Activated CD8-positive, alpha-beta memory T cell treated with anti-CD3 and anti-CD28 coated beads, Interleukin-2, amount 50 U/mL, for 4 hours (primary cell): ENCODE results near the gene GGA1.

ENCODE experiments used
- DNase-seq: peaks from one replicate; pipeline ENCODE4 v3.0.0-alpha.2; 2020

The GGA1 gene

GRCh38 chr22:37676736-37677492 lies 68.3 kb downstream of the GGA1 start:
- peak; percentile 94 for DNase-seq

- DNase-seq = no peak
Measured at GRCh38 chr22:37677493-37677974, 68.9 kb downstream of the GGA1 start.

- DNase-seq = no peak
Measured at GRCh38 chr22:37678372-37678771, 69.7 kb downstream of the GGA1 start.

GRCh38 chr22:37679670-37680069 lies 71.0 kb downstream of the GGA1 start:
- DNase-seq = no peak

- DNase-seq = no peak
Measured at GRCh38 chr22:37680191-37680851, 71.7 kb downstream of the GGA1 start.

- DNase-seq = no peak
Measured at GRCh38 chr22:37681001-37681424, 72.4 kb downstream of the GGA1 start.

- peak; percentile 74 for DNase-seq
Measured at GRCh38 chr22:37681556-37682049, 73.0 kb downstream of the GGA1 start.
